ENCODE data around the gene ZNF236. TPM values are rescaled to one million over a fixed set of nuclear protein-coding genes. Genes with fewer than 3 reads are reported as not detected.

The ZNF236 gene
- polyA plus RNA-seq, 3 donors: 1.7 to 6.5 (median 2.4) TPM

DNA sequence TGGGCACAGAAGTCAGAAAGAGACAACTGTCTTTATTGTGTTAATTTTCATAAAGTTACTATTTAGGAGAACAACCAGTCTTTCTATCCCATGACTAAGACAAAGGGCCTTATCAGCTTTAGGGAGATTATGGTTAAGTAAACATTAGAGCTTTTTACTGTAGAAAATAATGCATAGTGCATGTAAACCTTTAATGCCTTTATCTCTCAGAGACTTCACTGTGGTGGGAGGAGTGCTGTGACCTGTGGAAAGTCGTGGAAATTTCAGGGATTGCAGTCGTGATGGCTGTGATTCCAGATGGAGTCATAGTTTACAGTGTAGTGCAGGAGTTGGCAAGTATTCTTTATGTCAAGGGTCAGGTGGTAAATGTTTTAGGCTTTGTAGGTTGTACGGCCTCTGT, 15.8 kb downstream of the ZNF236 start:
- TF ChIP-seq, protein P1, sequence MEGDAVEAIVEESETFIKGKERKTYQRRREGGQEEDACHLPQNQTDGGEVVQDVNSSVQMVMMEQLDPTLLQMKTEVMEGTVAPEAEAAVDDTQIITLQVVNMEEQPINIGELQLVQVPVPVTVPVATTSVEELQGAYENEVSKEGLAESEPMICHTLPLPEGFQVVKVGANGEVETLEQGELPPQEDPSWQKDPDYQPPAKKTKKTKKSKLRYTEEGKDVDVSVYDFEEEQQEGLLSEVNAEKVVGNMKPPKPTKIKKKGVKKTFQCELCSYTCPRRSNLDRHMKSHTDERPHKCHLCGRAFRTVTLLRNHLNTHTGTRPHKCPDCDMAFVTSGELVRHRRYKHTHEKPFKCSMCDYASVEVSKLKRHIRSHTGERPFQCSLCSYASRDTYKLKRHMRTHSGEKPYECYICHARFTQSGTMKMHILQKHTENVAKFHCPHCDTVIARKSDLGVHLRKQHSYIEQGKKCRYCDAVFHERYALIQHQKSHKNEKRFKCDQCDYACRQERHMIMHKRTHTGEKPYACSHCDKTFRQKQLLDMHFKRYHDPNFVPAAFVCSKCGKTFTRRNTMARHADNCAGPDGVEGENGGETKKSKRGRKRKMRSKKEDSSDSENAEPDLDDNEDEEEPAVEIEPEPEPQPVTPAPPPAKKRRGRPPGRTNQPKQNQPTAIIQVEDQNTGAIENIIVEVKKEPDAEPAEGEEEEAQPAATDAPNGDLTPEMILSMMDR (IDR thresholded peaks at IDR 0.05): no peak
- intact Hi-C loops (cut with micrococcal nuclease): no loop called here
- Mint-ChIP-seq H3K27me3 (ENCODE audit: low read depth in 3 of 3) (peaks cover 0 to 1% (median 0%) of the 10 kb centered on the region in 3 donors), H3K4me3 (no peak overlapping the region), H3K36me3 (peaks cover 0 to 4% of the 10 kb centered on the region in 2 donors), H3K4me1 (no peaks in the 10 kb centered on the region), H3K27ac (no peak overlapping the region), H3K9me3 (no peaks in the 10 kb centered on the region)
- H3K79me2 ChIP-seq (ENCODE audit: insufficient read depth, low read length): peaks cover 60% of the 10 kb centered on the region
- no peak overlapping the region for H3K4me2 ChIP-seq (replicated peaks; ENCODE audit: extremely low read depth, low read length, poor library complexity, severe bottlenecking)
- no peak overlapping the region for H3K4me3 ChIP-seq (replicated peaks in 1 of 3; ENCODE audit: low read depth in 2 of 3, low read length in 3 of 3)
- 100% methylated on average over 3 of the region's 3 CpGs for WGBS (ENCODE audit: insufficient coverage)
- H3K27me3 ChIP-seq (ENCODE audit: control insufficient read depth in 2 of 2, insufficient read depth in 2 of 2, low read length in 2 of 2): no peaks in the 10 kb centered on the region
- H2AFZ ChIP-seq (ENCODE audit: insufficient read depth, low read depth, low read length, poor library complexity, severe bottlenecking): no peak overlapping the region
- H3K9me3 ChIP-seq (replicated peaks in 1 of 2; ENCODE audit: control insufficient read depth in 1 of 2, insufficient read depth in 1 of 2, low read length in 2 of 2): no peaks in the 10 kb centered on the region
- H3K4me1 ChIP-seq (ENCODE audit: control insufficient read depth in 1 of 2, insufficient read depth in 2 of 2, low read length in 2 of 2): no peaks in the 10 kb centered on the region
- no peak overlapping the region for H3K9ac ChIP-seq (ENCODE audit: insufficient read depth, low read length, poor library complexity, severe bottlenecking)
- no peak for DNase-seq
- H3K27ac ChIP-seq (ENCODE audit: low read depth in 1 of 2, low read length in 2 of 2): no peak overlapping the region
- peaks cover 32% of the 10 kb centered on the region for H4K20me1 ChIP-seq (ENCODE audit: insufficient read depth, low read length)
- no peaks in the 10 kb centered on the region for H3K36me3 ChIP-seq (replicated peaks in 1 of 2; ENCODE audit: control insufficient read depth in 1 of 2, insufficient read depth in 2 of 2, low read length in 2 of 2)

DNA sequence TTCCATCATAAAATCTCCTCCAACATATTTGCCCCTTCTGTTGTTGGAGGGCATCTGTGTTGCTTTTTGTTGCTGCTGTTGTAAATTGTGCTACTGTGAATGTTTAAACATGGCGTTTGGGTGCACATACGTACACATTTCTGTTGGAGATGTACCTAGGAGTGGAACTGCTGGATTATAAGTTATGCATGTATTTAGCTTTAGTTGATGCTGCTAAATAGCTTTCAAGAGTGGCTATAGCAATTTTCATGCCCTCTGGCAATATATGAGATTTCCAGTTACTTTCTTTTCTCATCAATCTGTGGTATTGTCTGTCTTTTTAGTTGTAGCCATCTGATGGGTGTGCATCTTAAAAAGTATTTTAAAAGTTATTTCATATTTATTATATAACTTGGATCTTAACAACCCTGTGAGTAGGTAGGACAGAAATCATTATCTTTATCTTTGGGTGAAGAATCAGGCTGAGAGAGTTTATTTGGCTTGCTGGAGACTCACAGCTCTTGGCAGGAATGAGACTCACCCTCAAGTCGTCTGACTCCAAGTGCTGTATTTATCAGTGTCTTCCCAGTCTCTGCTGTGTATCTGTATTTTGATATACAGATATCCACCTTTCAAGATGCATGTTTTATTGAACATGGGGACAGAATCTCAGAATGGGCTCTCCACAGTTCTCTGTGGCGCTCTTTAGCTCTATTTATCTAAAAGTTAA, 16.9 kb downstream of the ZNF236 start:
- Histone ChIP-seq H3K27me3 (ENCODE audit: control insufficient read depth in 2 of 2, insufficient read depth in 2 of 2, low read length in 2 of 2) (no peaks in the 10 kb centered on the region), H3K4me2 (replicated peaks; ENCODE audit: extremely low read depth, low read length, poor library complexity, severe bottlenecking) (no peak overlapping the region), H3K9ac (ENCODE audit: insufficient read depth, low read length, poor library complexity, severe bottlenecking) (no peak overlapping the region), H2AFZ (ENCODE audit: insufficient read depth, low read depth, low read length, poor library complexity, severe bottlenecking) (no peak overlapping the region), H3K79me2 (ENCODE audit: insufficient read depth, low read length) (peaks cover 59% of the 10 kb centered on the region), H3K27ac (ENCODE audit: low read depth in 1 of 2, low read length in 2 of 2) (no peak overlapping the region), H3K4me3 (replicated peaks in 1 of 3; ENCODE audit: low read depth in 2 of 3, low read length in 3 of 3) (no peak overlapping the region), H3K4me1 (ENCODE audit: control insufficient read depth in 1 of 2, insufficient read depth in 2 of 2, low read length in 2 of 2) (no peaks in the 10 kb centered on the region), H3K36me3 (replicated peaks in 1 of 2; ENCODE audit: control insufficient read depth in 1 of 2, insufficient read depth in 2 of 2, low read length in 2 of 2) (no peaks in the 10 kb centered on the region), H3K9me3 (replicated peaks in 1 of 2; ENCODE audit: control insufficient read depth in 1 of 2, insufficient read depth in 1 of 2, low read length in 2 of 2) (no peaks in the 10 kb centered on the region), H4K20me1 (ENCODE audit: insufficient read depth, low read length) (peaks cover 37% of the 10 kb centered on the region)
- no peak overlapping the region for H3K4me3 Mint-ChIP-seq
- H3K9me3 Mint-ChIP-seq: no peaks in the 10 kb centered on the region
- TF ChIP-seq, protein P1 (IDR thresholded peaks at IDR 0.05): no peak
- WGBS (ENCODE audit: insufficient coverage): 94% methylated on average over 2 of the region's 4 CpGs
- H3K4me1 Mint-ChIP-seq: no peaks in the 10 kb centered on the region
- DNase-seq: no peak
- H3K36me3 Mint-ChIP-seq: peaks cover 0 to 6% of the 10 kb centered on the region in 2 donors
- peaks cover 0 to 1% (median 0%) of the 10 kb centered on the region in 3 donors for H3K27me3 Mint-ChIP-seq (ENCODE audit: low read depth in 3 of 3)
- H3K27ac Mint-ChIP-seq: no peak overlapping the region
- intact Hi-C loops (cut with micrococcal nuclease): no loop called here
